OCI-LY3 (cell line): ENCODE data around the gene EFR3B.

Source experiments
- EZH2phosphoT487 ChIP-seq: fragments of 200-600 bp; shearing (Covaris generic); IDR thresholded peaks from 2 replicates; pipeline ENCODE4 v1.6.1; 2018; ENCODE audit warnings: antibody characterized with exemption, mixed run types, low read depth
- TF ChIP-seq, protein P1 (sequence below): fragments of 200-600, 300-600 bp; sonication (generic); IDR thresholded peaks from 2 replicates; pipeline ENCODE4 v1.5.1; 2014; ENCODE audit warnings: antibody characterized with exemption, low read length, low read depth

DNA sequence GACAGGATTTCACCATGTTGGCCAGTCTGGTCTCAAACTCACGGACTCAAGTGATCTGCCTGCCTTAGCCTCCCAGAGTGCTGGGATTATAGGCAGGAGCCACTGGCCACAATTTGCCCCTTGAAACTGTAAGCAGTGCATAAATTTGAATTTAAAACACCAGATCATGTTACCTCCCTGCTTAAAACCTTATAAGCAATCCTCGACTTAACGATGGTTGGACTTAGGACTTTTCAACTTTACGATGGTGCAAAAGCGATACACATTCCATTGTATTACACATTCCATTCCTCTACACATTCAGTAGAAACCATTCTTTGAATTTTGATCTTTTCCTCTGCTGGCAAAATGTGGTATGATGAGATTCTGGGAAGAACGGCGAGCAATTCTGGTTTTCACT lies 23.2 kb upstream of the EFR3B start:
- TF ChIP-seq, protein P1, sequence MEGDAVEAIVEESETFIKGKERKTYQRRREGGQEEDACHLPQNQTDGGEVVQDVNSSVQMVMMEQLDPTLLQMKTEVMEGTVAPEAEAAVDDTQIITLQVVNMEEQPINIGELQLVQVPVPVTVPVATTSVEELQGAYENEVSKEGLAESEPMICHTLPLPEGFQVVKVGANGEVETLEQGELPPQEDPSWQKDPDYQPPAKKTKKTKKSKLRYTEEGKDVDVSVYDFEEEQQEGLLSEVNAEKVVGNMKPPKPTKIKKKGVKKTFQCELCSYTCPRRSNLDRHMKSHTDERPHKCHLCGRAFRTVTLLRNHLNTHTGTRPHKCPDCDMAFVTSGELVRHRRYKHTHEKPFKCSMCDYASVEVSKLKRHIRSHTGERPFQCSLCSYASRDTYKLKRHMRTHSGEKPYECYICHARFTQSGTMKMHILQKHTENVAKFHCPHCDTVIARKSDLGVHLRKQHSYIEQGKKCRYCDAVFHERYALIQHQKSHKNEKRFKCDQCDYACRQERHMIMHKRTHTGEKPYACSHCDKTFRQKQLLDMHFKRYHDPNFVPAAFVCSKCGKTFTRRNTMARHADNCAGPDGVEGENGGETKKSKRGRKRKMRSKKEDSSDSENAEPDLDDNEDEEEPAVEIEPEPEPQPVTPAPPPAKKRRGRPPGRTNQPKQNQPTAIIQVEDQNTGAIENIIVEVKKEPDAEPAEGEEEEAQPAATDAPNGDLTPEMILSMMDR: no peak
- TF ChIP-seq EZH2phosphoT487: no peak
